Measurements from ENCODE around the gene KICS2. TPM values are rescaled to one million over a fixed set of nuclear protein-coding genes. Genes with fewer than 3 reads are reported as not detected.

KICS2 gene
- total and polyA plus RNA-seq, 2 of the 8 experiments (the other 6 are each of a cell fraction or from before 2014, with no cell fraction given): 5.6 to 9.5 TPM

GRCh38 chr12:64186789-64187188 is 35.3 kb downstream of the KICS2 start:
- no peaks in the 10 kb centered on the region for H3K36me3 ChIP-seq (ENCODE audit: control insufficient read depth in 2 of 4, insufficient read depth in 4 of 4, low read length in 3 of 4)
- H3K79me2 ChIP-seq (ENCODE audit: control insufficient read depth in 1 of 2, insufficient read depth in 2 of 2, low read length in 2 of 2): no peaks in the 10 kb centered on the region
- ChIA-PET POLR2A (ENCODE audit: partially characterized antibody) (no interaction called here), CTCF (ENCODE audit: partially characterized antibody) (interaction anchor here (1.4 kb wide), 1 partner anchor 134 kb away, joined by 3 read pairs; no protein-coding TSS in a partner anchor)
- no peak overlapping the region for H3K4me3 ChIP-seq (ENCODE audit: extremely low read depth in 1 of 4, insufficient read depth in 2 of 4, low read depth in 3 of 4, low read length in 4 of 4)
- no peak overlapping the region for H3K56ac ChIP-seq (replicated peaks; ENCODE audit: insufficient read length, low read depth, low read length)
- TF ChIP-seq TCF12 (IDR thresholded peaks at IDR 0.05; ENCODE audit: low read depth, low read length) (no peak), RBBP5 (IDR thresholded peaks at IDR 0.05; ENCODE audit: borderline replicate concordance, low read depth, low read length) (no peak), SP2 (IDR thresholded peaks at IDR 0.05; ENCODE audit: low read length) (no peak), NRF1 (IDR thresholded peaks at IDR 0.05; ENCODE audit: low read depth, low read length) (no peak), BRCA1 (IDR thresholded peaks at IDR 0.05; ENCODE audit: low read depth, low read length) (no peak), JUND (IDR thresholded peaks at IDR 0.05; ENCODE audit: low read length) (no peak), MAFK (IDR thresholded peaks at IDR 0.05; ENCODE audit: low read depth, low read length) (no peak), RXRA (IDR thresholded peaks at IDR 0.05; ENCODE audit: insufficient read depth, low read depth, low read length) (no peak), RNF2 (IDR thresholded peaks at IDR 0.05; ENCODE audit: borderline replicate concordance, low read depth, low read length, missing control alignments, poor library complexity, severe bottlenecking) (no peak), POLR2A (IDR thresholded peaks at IDR 0.05; ENCODE audit: control extremely low read depth in 1 of 2, low read depth in 2 of 2, low read length in 2 of 2) (no peak), CBX8 (IDR thresholded peaks at IDR 0.05; ENCODE audit: borderline replicate concordance, low read depth, low read length) (no peak), BACH1 (IDR thresholded peaks at IDR 0.05; ENCODE audit: low read length) (no peak)
- no peak overlapping the region for H2BK5ac ChIP-seq (ENCODE audit: low read depth, low read length)
- no peaks in the 10 kb centered on the region; a peak in 1 of 7 replicates for H3K4me1 ChIP-seq (replicated peaks in 1 of 4; ENCODE audit: control insufficient read depth in 3 of 4, insufficient read depth in 4 of 4, low read length in 3 of 4)
- no peaks in the 10 kb centered on the region for H3K23me2 ChIP-seq (ENCODE audit: low read depth, low read length)
- H2AFZ ChIP-seq (ENCODE audit: low read length): no peak overlapping the region
- H2BK15ac ChIP-seq (ENCODE audit: low read length): no peak overlapping the region
- FAIRE-seq (no peak), DNase-seq (ENCODE audit: low read depth in 1 of 2, low spot score in 2 of 2) (no peak)
- no peak overlapping the region for H3K4ac ChIP-seq (replicated peaks; ENCODE audit: insufficient read length, low read depth, low read length)
- no peaks in the 10 kb centered on the region for H3K79me1 ChIP-seq (ENCODE audit: low read depth, low read length)
- H3K27me3 ChIP-seq (replicated peaks in 1 of 4; ENCODE audit: control insufficient read depth in 3 of 4, extremely low read depth in 1 of 4, insufficient read depth in 3 of 4, low read length in 3 of 4): no peaks in the 10 kb centered on the region
- H4K91ac ChIP-seq (replicated peaks; ENCODE audit: insufficient read length, low read length): no peak overlapping the region
- no peaks in the 10 kb centered on the region for H3K9me3 ChIP-seq (ENCODE audit: insufficient read depth in 2 of 2, low read depth in 1 of 2, low read length in 1 of 2)
- no peak overlapping the region for H2AK5ac ChIP-seq (ENCODE audit: low read depth, low read length)
- H4K8ac ChIP-seq (ENCODE audit: extremely low read depth, insufficient read depth, low read length): no peak overlapping the region
- H3K18ac ChIP-seq (ENCODE audit: extremely low read depth, low read length): no peak overlapping the region
- H3K9ac ChIP-seq (replicated peaks in 1 of 4; ENCODE audit: extremely low read depth in 1 of 4, low read depth in 3 of 4, low read length in 3 of 4): no peak overlapping the region
- no peak overlapping the region for H3K27ac ChIP-seq (ENCODE audit: low read depth, low read length)
- WGBS, 2 experiments (ENCODE audit: extremely low coverage in 1 of 2, insufficient coverage in 1 of 2, insufficient read length in 1 of 2, insufficient replicate concordance in 2 of 2, low coverage in 1 of 2, low lambda C conversion rate in 2 of 2, missing lambda C conversion rate in 1 of 2): 90% methylated on average over 2 of the region's 2 CpGs; no CpG with 5 or more reads in 1 of the 2 experiments
- H3K4me2 ChIP-seq (ENCODE audit: insufficient read depth in 1 of 2, low read depth in 2 of 2, low read length in 2 of 2): no peak overlapping the region
- H4K5ac ChIP-seq (ENCODE audit: insufficient read length, low read depth, low read length): no peak overlapping the region
- no peak overlapping the region for H3K14ac ChIP-seq (ENCODE audit: insufficient read length)
- no peak overlapping the region for H2BK120ac ChIP-seq (replicated peaks; ENCODE audit: low read depth, low read length)
- no peak overlapping the region for H2BK12ac ChIP-seq (ENCODE audit: low read depth, low read length)
- H2BK20ac ChIP-seq (ENCODE audit: low read length): no peak overlapping the region
- no peaks in the 10 kb centered on the region for H4K20me1 ChIP-seq (replicated peaks in 1 of 2; ENCODE audit: control insufficient read depth in 1 of 2, insufficient read depth in 2 of 2, low read length in 2 of 2)
- H3K23ac ChIP-seq (ENCODE audit: insufficient read length): no peak overlapping the region
